C4-2B (cell line): ENCODE measurements around the gene TXK.

ENCODE experiments used
- H3K27ac ChIP-seq: fragments of 450-650 bp; 2 replicates; pipeline ENCODE4 v1.5.1; 2017
- ZFX ChIP-seq: fragments of 450-650 bp; IDR thresholded peaks from 2 replicates; pipeline ENCODE4 v1.6.1; 2017
- TF ChIP-seq, protein P1 (sequence below): fragments of 450-650 bp; conservative IDR thresholded peaks from 2 replicates; pipeline ENCODE4 v1.5.1; 2017; ENCODE audit warnings: mild to moderate bottlenecking

Gene TXK

DNA sequence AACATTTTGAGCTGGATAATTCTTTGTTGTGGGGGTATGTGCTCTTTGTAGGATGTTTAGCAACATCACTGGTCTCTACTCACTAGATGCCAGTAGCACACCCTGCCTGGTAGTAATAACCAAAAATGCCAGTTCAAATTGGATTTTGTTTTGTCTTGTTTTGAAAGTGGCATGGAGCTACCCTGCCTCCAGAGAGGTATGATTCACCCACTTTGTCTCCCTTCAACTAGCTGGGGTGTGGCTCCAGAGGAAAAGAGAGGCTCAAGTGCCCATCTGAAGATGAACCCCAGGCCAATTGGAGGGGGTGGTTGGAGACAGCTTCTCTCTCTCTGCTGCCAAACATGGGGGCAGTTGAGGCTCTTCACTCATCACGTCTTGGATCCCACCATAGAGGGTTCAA is 83.0 kb downstream of the TXK start:
- H3K27ac ChIP-seq, result no peak overlapping the region
- TF ChIP-seq, protein P1, sequence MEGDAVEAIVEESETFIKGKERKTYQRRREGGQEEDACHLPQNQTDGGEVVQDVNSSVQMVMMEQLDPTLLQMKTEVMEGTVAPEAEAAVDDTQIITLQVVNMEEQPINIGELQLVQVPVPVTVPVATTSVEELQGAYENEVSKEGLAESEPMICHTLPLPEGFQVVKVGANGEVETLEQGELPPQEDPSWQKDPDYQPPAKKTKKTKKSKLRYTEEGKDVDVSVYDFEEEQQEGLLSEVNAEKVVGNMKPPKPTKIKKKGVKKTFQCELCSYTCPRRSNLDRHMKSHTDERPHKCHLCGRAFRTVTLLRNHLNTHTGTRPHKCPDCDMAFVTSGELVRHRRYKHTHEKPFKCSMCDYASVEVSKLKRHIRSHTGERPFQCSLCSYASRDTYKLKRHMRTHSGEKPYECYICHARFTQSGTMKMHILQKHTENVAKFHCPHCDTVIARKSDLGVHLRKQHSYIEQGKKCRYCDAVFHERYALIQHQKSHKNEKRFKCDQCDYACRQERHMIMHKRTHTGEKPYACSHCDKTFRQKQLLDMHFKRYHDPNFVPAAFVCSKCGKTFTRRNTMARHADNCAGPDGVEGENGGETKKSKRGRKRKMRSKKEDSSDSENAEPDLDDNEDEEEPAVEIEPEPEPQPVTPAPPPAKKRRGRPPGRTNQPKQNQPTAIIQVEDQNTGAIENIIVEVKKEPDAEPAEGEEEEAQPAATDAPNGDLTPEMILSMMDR, result no peak
- no peak for TF ChIP-seq ZFX

DNA sequence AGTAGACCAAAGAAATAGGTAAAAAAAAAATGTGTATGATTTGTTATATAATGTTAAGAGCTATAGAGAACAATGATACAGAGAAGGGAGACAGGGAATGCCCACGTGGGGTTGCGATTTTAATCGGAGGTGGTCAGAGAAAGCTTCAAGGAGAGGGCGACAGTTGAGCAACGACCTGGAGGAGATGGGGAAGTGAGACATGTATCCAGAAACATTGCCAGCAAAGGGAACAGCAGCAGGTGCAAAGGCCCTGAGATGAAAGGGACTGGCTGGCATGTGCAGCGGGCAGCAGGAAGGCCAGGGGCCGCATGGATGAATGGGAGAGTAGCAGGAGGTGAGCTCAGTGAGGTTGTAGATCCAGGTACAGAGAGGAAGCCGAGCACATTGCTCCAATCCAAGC is 84.6 kb downstream of the TXK start:
- H3K27ac ChIP-seq, result no peak overlapping the region
- TF ChIP-seq, protein P1, result no peak
- TF ChIP-seq ZFX, result no peak

DNA sequence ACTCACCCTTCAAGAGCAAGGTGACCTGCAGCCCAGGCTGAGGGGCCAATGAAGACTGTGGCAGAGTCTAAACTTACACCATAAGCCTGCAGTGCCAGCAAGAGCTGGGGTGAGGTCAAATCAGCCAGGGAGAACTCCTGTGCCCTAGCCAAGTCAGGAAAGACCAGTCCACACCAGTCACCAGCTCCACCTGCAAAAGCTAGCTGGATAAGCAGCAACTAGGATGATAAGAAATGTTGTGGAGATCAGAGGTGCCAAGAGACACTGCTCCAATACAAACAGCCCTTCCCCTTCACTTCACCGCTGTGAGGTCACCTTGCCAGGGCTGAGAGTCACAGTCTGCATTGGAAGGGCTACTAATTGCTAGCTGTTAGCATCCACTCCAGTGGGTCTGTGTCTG is 86.2 kb downstream of the TXK start:
- TF ChIP-seq ZFX, result no peak
- TF ChIP-seq, protein P1, result no peak
- H3K27ac ChIP-seq, result peak overlapping the region; percentile 21; the same call in 1 of the 2 replicates

DNA sequence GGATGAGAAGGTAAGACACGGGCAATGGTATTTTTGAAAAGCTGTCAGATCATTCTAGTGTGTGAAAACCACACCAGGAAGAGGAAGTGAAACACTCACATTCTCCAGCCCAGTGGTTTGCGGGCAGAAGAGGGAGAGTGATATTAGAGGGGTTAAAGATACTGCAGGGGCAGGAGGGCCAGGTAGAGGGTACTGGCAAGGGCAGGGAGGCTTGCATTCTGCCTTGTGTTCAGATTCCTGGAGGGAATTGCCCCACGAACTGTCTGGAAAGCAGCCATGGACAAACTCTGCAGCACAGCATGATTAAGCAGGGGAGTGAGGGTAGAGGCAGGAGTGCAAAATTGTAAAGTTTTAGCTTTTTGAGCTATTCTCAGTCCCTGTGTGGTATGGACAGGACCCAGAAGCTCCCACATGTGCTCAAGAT is 86.6 kb downstream of the TXK start:
- no peak for TF ChIP-seq ZFX
- TF ChIP-seq, protein P1, result no peak
- H3K27ac ChIP-seq, result peak overlapping the region; percentile 21; the same call in 1 of the 2 replicates

DNA sequence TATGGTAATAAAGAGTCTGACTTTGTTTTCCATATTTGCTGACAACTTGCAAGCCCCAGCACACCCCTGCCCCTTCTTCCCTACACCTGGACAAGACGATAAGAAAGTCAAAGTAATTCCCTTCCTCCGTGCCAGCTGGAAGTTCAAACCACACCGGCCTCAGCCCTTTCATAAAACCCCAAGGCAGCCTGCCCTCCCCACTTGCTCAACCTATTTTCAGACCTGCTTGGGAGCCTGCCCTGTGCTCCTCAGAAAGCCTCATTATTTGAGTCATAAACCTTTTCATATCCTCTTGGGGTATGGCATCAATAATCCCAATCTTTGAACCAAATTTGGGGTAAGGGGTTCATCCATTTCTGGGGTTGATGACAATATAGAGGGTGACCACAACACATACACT is 88.0 kb downstream of the TXK start:
- TF ChIP-seq, protein P1, result no peak
- TF ChIP-seq ZFX, result no peak
- no peak overlapping the region for H3K27ac ChIP-seq

DNA sequence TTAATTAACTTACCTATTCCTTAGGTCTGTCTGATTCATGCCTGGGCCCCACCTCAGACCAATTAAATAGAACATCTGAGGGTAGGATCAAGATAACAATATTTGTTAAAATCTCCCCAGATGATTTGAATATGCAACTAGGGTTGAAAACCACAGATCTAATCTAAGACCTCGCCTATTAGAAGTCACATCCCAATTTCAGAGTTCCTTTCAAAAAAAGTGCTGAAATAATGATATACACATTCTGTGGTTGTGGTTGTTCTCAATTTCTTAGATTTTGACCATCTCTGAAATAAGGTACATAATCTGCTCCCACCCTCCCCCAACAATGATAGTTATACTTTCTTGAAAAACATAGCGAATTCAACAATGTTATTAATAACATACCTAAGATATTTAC is 89.8 kb downstream of the TXK start:
- TF ChIP-seq, protein P1, result no peak
- TF ChIP-seq ZFX, result no peak
- H3K27ac ChIP-seq, result no peak overlapping the region

DNA sequence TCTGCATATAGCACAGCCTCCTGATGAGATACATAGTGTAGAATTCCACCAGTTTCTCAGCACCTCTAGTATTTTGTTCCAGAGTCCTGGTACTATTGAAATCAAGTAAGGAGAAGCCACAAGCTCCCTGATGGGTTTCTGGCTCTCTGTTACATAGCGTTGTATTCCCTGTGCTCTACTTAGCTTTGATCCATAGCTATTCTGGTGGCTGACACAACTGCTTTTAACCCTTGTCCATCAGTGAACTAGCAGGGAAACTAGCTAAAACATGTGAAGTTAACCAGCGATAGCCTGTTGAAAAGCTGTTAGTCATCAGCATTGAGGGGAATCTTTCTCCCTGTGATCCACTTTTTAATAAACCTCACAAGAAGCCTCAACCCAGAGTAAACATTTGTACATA is 90.5 kb downstream of the TXK start:
- H3K27ac ChIP-seq, result no peak overlapping the region
- TF ChIP-seq ZFX, result no peak

DNA sequence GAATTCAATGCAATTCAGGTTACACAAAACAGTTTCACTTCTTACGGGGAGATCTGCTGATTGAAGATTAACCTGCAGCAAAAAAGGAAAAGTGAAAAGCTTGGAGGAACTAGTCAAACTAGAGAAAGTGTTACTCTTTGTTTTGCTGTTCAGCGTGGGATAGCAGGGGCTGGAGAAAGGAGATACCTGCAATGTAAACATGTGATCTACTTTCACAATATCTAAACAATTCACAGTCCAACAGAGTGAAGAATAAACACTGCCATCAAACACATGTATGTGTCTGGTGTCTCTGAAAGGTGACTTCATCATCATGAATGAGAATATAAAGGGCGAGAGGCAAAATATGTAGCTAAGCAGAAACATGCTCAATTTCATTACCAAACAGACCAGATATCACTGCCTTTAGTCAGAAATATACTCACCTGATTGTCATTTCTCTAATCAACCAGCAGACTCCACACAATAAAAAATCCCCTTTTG is 91.0 kb downstream of the TXK start:
- no peak overlapping the region for H3K27ac ChIP-seq
- TF ChIP-seq ZFX, result no peak
